ENCODE data around the gene TXN2. TPM values are rescaled to one million over a fixed set of nuclear protein-coding genes. Genes with fewer than 3 reads are reported as not detected.

TXN2 gene
- total and polyA plus RNA-seq, 2 donors (not counting 1 experiment from before 2014, with no cell fraction given): 39.6 to 54.6 TPM

DNA sequence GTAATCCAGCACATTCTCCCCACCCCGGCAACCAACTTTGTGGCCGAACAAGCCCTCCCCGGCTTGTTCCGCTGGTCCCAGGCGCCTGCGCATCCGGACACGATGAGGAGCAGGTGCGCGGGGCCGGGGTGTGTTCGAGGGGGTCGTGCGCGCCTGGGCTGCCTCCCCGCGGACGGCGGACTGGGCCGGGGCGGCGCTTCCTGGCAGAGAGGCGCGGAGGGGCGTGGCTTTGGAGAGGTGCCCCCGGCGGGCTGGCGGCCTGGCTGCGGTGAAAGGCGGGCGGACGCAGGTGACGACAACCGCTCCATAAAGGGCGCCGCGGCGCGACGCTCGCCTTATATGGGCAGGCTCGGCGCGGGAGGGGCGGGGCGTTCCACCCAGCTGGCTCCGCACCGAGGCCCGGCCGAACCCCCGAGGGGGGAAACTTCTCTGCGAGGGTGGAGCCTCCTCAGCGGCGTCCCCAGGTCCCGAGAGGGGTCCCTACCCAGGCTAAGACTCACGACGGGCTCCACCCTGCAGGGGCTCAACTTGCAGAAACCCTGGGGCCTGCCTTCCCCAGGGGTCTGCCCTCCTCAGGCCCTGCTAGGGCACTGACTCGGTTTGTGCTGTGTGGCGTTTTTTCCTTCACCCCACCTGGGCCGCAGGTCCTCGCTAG is 26.4 kb downstream of the TXN2 start:
- peaks cover 0 to 2% (median 0%) of the 10 kb centered on the region in 3 donors for H3K9me3 ChIP-seq (ENCODE audit: control extremely low read depth in 1 of 3, control insufficient read depth in 2 of 3, insufficient read depth in 1 of 3, low read length in 2 of 3)
- H3K27me3 ChIP-seq (replicated peaks in 1 of 4; ENCODE audit: control extremely low read depth in 1 of 4, control insufficient read depth in 3 of 4, insufficient read depth in 4 of 4, low read length in 3 of 4): no peaks in the 10 kb centered on the region
- POLR2A ChIA-PET: interaction anchor here (0.6 to 1.9 kb wide), 10 partner anchors 12 to 126 kb away, joined by 3 to 11 read pairs (median 6); partner anchors contain the start of gene TXN2
- Mint-ChIP-seq H3K4me3 (peak overlapping the region; percentile 77), H3K27ac (peak overlapping the region; percentile 91), H3K9me3 (ENCODE audit: insufficient read depth) (no peaks in the 10 kb centered on the region), H3K4me1 (peaks cover 45% of the 10 kb centered on the region), H3K27me3 (no peaks in the 10 kb centered on the region)
- peak overlapping the region; percentile 82 for H3K4me2 ChIP-seq (replicated peaks; ENCODE audit: low read depth, low read length, poor library complexity, severe bottlenecking)
- intact Hi-C loops (cut with micrococcal nuclease): loop anchor here (1.0 kb wide), 2 partner anchors 27 to 67 kb away; no protein-coding TSS in a partner anchor
- peaks cover 14% of the 10 kb centered on the region for H3K79me2 ChIP-seq (ENCODE audit: control insufficient read depth, insufficient read depth, low read length)
- peak overlapping the region; percentile 82 for H2AFZ ChIP-seq (ENCODE audit: insufficient read depth, low read depth, low read length, poor library complexity, severe bottlenecking)
- peak overlapping the region; percentile 84 to 93 for H3K27ac ChIP-seq (ENCODE audit: low read length in 2 of 2)
- peak overlapping the region; percentile 18 to 59 (median 54) for H3K4me3 ChIP-seq (ENCODE audit: control extremely low read depth in 1 of 5, extremely low read depth in 1 of 5, insufficient read depth in 1 of 5, low read depth in 2 of 5, low read length in 4 of 5)
- CTCF ChIA-PET: interaction anchor here (0.6 to 6.7 kb wide), 5 partner anchors 15 to 154 kb away, joined by 3 to 33 read pairs (median 7); no protein-coding TSS in a partner anchor
- H3K36me3 ChIP-seq (replicated peaks in 1 of 2; ENCODE audit: control extremely low read depth in 1 of 2, control insufficient read depth in 1 of 2, extremely low read depth in 1 of 2, insufficient read depth in 2 of 2, low read length in 1 of 2): no peaks in the 10 kb centered on the region
- DNase-seq: peak; percentile 96
- peak overlapping the region; percentile 63 for H3K9ac ChIP-seq (ENCODE audit: low read length)
- no peak for TF ChIP-seq EZH2 (IDR thresholded peaks at IDR 0.05; ENCODE audit: borderline replicate concordance, insufficient read depth, low read depth, low read length, poor library complexity, severe bottlenecking)
- TF ChIP-seq CTCF (IDR thresholded peaks at IDR 0.05): no peak
- WGBS (ENCODE audit: insufficient coverage): under 1% methylated on average over 60 of the region's 61 CpGs
- peak; percentile 62 for ATAC-seq (ENCODE audit: low read depth)
- peaks cover 50 to 60% of the 10 kb centered on the region in 2 donors for H3K4me1 ChIP-seq (ENCODE audit: control insufficient read depth in 2 of 2, insufficient read depth in 2 of 2, low read length in 2 of 2)
- no peaks in the 10 kb centered on the region for H4K20me1 ChIP-seq (ENCODE audit: control insufficient read depth, insufficient read depth, low read length, poor library complexity, severe bottlenecking)

DNA sequence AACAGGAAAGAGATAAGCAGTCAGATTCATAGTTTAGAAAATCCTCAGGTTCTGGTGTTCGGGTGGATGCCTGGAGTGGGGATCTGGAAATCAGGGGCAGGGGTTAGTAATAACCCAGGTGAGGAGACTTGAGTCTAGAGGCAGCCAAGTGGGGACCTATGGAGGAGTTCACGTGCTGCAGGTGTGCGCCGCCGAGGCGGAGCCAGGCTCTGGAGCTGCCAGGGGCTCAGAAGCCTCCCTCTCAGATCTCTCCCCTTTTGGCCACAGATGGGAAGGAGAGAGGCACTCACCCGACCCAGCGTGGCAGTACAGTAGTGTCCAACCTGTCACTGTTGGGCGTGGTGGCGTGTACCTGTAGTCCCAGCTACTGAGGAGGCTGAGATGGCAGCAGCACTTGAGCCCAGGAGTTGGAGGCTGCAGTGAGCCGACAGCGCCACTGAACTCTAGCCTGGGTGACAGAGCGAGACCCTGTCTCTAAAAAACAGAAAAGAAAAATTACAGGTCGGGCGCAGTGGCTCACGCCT is 27.5 kb downstream of the TXN2 start:
- Histone ChIP-seq H2AFZ (ENCODE audit: insufficient read depth, low read depth, low read length, poor library complexity, severe bottlenecking) (no peak overlapping the region), H3K27me3 (replicated peaks in 1 of 4; ENCODE audit: control extremely low read depth in 1 of 4, control insufficient read depth in 3 of 4, insufficient read depth in 4 of 4, low read length in 3 of 4) (no peaks in the 10 kb centered on the region), H4K20me1 (ENCODE audit: control insufficient read depth, insufficient read depth, low read length, poor library complexity, severe bottlenecking) (no peaks in the 10 kb centered on the region), H3K36me3 (replicated peaks in 1 of 2; ENCODE audit: control extremely low read depth in 1 of 2, control insufficient read depth in 1 of 2, extremely low read depth in 1 of 2, insufficient read depth in 2 of 2, low read length in 1 of 2) (no peaks in the 10 kb centered on the region), H3K9me3 (ENCODE audit: control extremely low read depth in 1 of 3, control insufficient read depth in 2 of 3, insufficient read depth in 1 of 3, low read length in 2 of 3) (peaks cover 0 to 2% (median 0%) of the 10 kb centered on the region in 3 donors), H3K4me2 (replicated peaks; ENCODE audit: low read depth, low read length, poor library complexity, severe bottlenecking) (peak overlapping the region; percentile 82), H3K9ac (ENCODE audit: low read length) (no peak overlapping the region), H3K4me1 (ENCODE audit: control insufficient read depth in 2 of 2, insufficient read depth in 2 of 2, low read length in 2 of 2) (peaks cover 61 to 71% of the 10 kb centered on the region in 2 donors), H3K79me2 (ENCODE audit: control insufficient read depth, insufficient read depth, low read length) (peaks cover 25% of the 10 kb centered on the region), H3K4me3 (ENCODE audit: control extremely low read depth in 1 of 5, extremely low read depth in 1 of 5, insufficient read depth in 1 of 5, low read depth in 2 of 5, low read length in 4 of 5) (peak overlapping the region in 1 of 5 experiments; percentile 2), H3K27ac (ENCODE audit: low read length in 2 of 2) (peak overlapping the region; percentile 84 to 93)
- peaks cover 50% of the 10 kb centered on the region for H3K4me1 Mint-ChIP-seq
- 97% methylated on average over 6 of the region's 16 CpGs for WGBS (ENCODE audit: insufficient coverage)
- H3K27ac Mint-ChIP-seq: peak overlapping the region; percentile 86
- no peaks in the 10 kb centered on the region for H3K27me3 Mint-ChIP-seq
- DNase-seq (no peak), ATAC-seq (ENCODE audit: low read depth) (no peak)
- peak overlapping the region; percentile 67 for H3K4me3 Mint-ChIP-seq
- no peaks in the 10 kb centered on the region for H3K9me3 Mint-ChIP-seq (ENCODE audit: insufficient read depth)
- intact Hi-C loops (cut with micrococcal nuclease): no loop called here
- no peak for TF ChIP-seq CTCF (IDR thresholded peaks at IDR 0.05)
- TF ChIP-seq EZH2 (IDR thresholded peaks at IDR 0.05; ENCODE audit: borderline replicate concordance, insufficient read depth, low read depth, low read length, poor library complexity, severe bottlenecking): no peak
- ChIA-PET CTCF (interaction anchor here (1.7 to 6.7 kb wide), 2 partner anchors 16 to 77 kb away, joined by 4 to 33 read pairs; no protein-coding TSS in a partner anchor), POLR2A (interaction anchor here (0.5 to 1.9 kb wide), 8 partner anchors 10 to 125 kb away, joined by 4 to 11 read pairs (median 6); partner anchors contain the start of gene TXN2)

All from B cell (primary cell).